Measurements from ENCODE around the gene SRPK3.
"Not testable (repeated sequence)": the region's sequence is repeated elsewhere in the genome, so short reads cannot be mapped to it uniquely, and the experiment has no call there.

SRPK3 gene, protein sequence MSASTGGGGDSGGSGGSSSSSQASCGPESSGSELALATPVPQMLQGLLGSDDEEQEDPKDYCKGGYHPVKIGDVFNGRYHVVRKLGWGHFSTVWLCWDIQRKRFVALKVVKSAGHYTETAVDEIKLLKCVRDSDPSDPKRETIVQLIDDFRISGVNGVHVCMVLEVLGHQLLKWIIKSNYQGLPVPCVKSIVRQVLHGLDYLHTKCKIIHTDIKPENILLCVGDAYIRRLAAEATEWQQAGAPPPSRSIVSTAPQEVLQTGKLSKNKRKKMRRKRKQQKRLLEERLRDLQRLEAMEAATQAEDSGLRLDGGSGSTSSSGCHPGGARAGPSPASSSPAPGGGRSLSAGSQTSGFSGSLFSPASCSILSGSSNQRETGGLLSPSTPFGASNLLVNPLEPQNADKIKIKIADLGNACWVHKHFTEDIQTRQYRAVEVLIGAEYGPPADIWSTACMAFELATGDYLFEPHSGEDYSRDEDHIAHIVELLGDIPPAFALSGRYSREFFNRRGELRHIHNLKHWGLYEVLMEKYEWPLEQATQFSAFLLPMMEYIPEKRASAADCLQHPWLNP

DNA sequence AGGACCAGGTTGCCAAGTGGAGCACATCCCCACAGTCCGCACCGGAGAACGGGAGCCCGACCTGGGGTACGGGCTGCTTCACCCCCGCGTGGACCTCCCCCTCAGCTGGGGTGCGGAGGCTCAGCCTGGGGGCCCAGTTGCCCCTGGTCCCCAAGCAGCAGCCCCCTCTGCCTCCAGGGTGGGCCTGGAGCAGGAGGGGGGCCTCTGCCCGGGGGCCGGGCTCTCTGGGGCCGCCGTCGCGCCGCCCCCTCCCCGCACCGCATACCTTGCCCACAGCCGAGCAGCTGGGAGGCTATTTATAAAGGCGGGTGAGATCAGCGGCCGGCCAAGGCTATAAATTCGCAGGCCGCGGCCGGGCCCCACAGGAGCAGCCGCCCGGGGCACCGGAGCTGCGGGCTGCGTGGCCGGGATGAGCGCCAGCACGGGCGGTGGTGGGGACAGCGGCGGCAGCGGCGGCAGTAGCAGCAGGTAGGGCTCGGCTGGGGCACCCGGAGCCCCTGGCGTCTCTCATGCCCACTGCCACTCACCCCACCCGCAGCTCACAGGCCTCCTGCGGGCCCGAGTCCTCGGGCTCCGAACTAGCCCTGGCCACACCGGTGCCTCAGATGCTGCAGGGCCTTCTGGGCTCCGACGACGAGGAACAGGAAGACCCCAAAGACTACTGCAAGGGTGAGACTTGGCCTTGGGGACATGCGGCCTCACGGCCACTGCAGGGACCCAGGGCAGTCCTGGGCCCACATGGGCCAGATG lies at the start of gene SRPK3:
Gene SRPK3 (plus strand): TSS at position 364 of the 750 bp plus-strand sequence. CDS start 46 bp downstream, at position 410.
- DNase-seq (ENCODE audit: low read depth in 2 of 2): no peak

DNA sequence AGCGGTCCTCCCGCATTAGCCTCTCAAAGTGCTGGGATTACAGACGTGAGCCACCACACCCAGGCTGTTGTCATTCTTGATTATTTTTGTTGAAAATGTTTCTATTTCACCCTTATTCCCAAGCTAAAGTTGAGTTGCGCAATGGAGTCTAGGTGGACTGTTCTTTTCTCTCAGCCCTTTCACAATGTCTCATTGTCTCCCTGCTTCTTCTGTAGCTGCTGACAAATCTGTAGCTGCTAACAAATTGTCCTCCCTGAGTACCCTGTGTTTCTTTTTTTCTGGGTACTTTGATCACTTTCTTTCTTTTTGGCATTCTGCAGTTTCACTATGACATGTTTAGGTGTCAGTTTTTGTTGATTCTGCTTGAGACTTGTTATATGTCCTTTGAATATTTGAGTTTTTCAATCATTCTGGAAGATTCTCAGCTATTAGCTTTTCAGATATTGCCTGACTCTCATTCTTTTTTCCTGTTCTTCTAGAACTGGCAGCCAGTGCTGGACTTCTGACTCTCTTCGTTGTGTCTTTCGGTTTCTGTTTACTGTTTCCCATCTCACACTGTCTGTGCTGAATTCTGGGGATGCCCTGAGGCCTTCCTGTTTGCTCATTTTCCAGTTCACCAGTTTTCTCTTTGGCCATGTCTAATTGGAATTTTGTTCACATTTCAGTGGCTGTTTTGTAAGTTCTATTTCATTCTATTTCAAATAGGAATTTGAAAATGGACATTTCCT lies 49.6 kb upstream of the SRPK3 start:
- no peak for DNase-seq (ENCODE audit: low read depth in 2 of 2)

DNA sequence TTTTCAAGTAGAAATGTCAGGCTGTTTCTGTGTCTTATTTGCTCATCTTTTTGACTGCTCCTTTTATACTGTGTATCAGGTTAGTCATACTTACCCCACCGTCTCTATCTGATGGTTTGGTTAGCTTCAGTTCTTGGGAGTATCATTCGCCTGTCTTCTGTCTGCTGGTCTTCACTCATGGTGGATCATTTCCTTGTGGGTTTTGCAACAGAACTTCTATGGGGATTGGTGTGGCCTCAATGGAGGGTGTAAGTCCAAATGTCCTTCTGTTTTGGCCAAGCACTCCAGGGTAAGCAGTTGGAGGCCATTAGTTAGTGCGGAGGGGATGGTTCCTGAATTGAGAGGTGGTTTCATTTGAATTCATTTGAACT lies 49.0 kb upstream of the SRPK3 start:
- no peak for DNase-seq (ENCODE audit: low read depth in 2 of 2)

DNA sequence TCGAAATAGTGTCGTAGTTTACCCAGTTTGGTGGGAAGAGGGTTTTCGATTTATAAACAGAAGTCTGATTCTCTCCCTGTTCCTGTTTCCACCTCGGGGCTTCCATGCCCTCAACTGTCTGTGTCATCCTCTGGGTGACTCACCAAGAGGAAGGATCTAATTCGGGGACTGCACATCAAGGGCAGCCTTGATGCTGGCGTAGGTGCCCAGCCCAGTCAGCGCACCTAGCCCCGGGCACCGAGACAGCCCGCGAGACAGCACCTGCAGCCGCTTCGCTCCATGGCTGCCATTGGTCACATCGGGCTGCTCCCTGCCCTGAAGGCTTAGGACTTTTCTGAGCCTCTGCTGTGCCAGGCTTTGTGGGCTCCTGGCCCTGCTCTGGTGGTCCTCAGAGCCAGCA lies 48.4 kb upstream of the SRPK3 start:
- no peak for DNase-seq (ENCODE audit: low read depth in 2 of 2)

DNA sequence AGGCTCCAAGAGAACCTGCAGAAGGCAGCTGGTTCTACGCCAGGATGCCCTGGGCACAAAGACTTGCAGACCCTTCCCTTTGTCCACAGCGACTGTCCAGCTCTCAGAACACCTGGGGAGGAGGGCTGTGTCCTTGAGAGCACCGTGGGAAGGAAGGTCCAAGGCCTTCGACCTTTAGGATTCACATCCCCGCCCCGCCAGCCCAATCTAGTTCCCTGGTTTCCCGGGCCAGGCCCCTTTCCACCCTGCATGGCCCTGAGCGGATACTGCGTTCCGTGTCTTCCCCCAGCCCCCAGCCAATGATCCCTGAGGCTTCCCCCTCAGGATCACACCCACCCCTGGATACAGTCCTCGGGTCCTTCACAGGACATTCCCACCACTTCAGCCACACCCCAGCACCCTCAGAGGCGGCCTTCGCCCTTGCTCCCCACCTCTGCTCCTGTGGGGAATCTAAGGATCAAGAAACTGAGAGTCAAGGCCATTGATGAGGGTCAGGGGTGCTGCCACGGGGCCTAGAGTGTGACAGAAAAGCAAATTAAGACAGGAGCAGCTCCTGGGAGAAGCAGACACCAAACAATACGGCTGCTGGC lies 47.1 kb upstream of the SRPK3 start:
- DNase-seq (ENCODE audit: low read depth in 2 of 2): no peak

DNA sequence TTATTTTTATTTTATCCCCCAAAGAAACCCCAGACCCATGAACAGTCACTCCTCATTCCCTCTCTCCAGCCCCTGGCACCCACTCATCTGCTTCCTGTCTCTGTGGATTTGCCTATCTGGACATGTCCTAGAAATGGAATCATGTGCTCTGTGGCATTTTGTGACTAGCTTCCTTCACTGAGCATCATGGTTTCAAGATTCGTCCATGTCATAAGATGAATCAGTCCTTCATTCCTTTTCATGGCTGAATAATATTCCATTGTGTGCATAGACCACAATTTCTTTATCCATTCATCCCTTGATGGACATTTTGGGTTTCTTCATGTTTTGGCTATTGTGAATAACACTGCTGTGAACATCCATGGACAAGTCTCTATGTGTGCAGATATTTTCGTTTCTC lies 46.0 kb upstream of the SRPK3 start:
- no peak for DNase-seq (ENCODE audit: low read depth in 2 of 2)

DNA sequence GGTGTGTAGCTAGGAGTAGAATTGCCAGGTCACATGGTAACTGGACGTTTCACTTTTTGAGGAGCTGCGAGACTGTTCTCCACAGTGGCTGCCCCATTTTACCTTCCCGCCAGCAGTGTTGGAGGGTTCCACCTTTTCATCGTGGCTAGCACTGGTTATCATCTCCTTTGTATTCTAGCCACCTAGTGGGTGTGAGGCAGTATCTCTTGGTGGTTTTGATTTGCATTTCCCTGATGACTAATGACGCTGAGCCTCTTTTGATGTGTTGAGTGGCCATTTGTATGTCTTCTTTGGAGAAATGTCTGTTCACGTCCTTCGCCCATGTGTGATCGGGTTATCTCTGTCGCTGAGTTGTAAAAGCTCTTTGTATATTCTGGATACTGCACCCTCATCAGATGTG lies 45.6 kb upstream of the SRPK3 start:
- DNase-seq (ENCODE audit: low read depth in 2 of 2): no peak

DNA sequence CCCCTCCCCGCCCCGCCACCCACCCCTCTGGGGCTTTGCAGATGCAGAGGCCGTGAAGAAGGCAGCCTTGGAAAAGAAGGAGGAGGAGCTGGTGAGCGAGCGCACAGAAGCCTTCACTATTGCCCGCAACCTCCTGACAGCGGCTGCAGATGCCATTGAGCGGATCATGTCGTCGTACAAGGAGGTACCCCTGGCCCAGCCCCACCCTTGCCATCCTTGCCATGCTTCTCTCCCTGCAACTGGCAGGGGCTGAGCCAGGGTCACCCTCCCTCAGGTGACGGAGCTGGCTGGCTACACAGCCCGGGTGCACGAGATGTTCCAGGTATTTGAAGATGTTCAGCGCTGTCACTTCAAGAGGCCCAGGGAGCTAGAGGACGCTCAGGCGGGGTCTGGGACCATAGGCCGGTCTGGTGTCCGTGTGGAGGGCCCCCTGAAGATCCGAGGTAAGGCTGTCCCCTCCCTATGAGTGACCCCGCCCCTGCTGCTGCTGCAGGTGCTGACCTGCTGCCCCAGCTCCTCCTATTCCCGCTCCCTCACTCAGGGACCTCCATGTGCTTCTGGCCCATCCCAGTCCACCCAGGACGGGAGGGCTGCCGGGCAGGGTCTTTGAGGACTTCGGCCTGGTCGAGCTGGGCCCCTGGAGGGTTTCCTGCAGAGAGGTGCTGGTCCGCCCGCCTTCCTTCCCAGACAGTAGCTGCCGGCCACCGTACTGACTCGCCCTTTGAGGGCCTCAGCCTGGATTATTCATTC lies 44.6 kb upstream of the SRPK3 start:
- DNase-seq (ENCODE audit: low read depth in 2 of 2): no peak

DNA sequence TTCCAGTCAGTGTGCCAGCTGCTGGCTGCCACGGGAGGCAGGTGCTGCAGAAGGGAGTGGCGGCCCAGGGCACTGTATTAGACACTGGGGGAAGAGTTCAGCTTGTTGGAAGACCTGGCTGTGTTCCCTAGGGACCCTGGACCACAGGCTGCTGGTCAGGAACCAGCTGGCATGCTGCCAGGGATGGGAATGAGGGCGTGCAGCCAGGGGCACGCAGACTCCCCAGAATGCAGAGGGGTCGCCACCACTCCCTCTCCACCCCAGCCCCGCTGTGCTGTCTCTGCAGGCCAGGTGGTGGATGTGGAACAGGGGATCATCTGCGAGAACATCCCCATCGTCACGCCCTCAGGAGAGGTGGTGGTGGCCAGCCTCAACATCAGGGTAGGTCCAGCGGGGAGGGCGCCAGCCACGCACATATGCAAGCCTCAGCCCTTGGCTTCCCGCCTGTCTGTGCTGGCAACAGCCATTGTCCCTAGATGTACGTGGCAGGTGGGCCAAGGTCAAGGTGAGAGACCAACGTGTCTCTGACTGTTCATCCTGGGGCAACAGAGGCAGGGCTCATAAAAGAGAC lies 43.9 kb upstream of the SRPK3 start:
- no peak for DNase-seq (ENCODE audit: low read depth in 2 of 2)

DNA sequence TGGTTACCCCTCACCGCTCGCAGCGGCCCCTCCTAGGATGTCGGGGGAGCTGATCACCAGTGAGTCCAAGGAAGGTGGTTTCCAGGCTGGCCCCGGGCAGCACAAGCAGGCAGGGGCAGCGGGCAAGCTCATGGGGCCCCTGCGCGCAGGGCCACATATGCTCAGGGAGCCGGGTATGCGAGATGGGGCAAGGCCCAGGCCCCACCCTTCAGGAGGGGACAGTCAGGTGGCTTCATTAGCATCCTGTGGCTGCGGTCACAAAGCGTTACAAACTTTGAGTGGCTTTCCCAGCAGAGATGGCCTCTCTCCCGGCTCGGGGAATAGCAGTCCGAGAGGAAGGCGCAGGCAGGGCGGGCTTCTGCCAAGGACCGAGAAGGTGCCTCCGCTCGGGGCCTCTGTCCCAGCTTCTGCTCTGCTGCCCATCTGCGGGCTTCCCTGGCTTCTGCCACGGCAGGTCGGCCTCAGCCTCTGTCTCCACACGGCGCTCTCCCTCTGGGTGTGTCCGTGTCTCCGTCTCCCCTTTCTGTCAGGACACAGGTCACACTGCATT lies 42.7 kb upstream of the SRPK3 start:
- no peak for DNase-seq (ENCODE audit: low read depth in 2 of 2)

DNA sequence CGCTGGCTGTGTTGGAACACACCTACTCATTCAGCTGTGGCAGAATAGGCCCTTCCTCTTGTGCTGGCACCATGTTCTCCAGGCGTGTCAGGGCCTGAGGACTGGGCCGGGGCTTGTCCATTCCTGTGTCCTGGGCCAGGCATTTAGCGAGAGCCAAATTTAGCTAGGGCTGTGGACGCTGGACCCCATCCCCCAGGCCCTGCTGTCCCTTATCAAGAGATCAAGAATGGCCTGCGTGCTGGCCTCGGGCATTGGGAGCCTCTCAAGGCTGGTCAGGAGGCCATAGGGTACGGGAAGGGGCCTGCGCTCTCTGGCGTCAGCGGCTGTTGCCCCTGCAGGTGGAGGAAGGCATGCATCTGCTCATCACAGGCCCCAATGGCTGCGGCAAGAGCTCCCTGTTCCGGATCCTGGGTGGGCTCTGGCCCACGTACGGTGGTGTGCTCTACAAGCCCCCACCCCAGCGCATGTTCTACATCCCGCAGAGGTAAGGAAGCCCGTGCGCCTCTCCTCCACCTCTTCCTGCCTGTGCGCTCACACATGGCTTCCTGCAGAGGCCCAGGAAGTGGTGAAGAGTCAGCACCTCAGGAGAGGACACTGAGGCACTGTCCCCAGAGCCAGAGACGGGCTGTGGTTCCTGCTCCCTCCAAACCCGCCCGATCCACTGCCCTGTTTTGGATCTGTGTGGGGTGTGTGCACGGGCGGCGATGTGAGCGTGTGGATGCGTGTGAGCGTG lies 40.9 kb upstream of the SRPK3 start:
- no peak for DNase-seq (ENCODE audit: low read depth in 2 of 2)

DNA sequence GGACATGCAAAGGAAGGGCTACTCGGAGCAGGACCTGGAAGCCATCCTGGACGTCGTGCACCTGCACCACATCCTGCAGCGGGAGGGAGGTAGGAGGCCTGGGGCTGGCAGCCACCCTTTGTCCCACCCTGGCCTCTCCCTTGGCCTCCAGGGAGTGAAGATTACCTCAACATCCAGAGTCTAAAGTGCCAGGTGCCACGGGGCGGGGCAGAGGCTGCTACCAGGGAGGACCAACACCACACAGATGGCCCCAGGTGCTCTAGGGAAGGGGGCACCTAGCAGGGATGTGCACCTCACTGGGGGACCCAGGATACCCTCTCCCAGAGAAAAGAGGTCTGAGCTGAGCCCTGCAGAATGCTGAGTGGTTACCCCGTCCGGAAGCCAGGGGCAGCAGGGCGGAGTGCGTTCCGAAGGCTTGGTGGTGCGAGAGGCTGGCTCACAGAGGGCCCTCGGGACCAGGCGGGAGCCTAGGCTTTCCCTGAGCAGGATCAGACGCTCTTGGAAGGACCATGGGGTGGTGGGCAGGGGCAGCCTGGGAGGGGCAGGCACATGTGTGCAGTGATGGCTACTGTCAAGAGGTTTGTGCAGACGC lies 40.1 kb upstream of the SRPK3 start:
- DNase-seq (ENCODE audit: low read depth in 2 of 2): no peak

DNA sequence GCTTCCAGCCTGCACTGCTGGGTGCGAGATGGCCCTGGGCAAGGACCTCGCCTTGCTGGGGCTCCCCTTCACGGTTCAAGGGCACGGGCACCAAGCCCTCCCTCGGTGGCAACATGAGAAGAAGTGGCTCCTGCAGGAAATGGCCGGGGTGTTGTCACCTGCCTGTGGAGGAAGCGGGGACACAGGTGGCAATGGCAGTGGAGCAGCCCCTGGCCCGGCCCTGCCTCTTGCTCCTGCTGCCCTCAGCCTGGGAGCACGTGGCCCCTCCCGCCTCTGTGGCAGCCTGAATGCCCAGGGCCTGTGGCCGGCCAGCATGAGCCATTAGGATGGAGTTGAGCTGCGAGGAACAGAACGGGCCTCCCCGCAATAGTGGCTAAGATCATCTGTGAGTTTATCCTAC lies 39.4 kb upstream of the SRPK3 start:
- DNase-seq (ENCODE audit: low read depth in 2 of 2): no peak

DNA sequence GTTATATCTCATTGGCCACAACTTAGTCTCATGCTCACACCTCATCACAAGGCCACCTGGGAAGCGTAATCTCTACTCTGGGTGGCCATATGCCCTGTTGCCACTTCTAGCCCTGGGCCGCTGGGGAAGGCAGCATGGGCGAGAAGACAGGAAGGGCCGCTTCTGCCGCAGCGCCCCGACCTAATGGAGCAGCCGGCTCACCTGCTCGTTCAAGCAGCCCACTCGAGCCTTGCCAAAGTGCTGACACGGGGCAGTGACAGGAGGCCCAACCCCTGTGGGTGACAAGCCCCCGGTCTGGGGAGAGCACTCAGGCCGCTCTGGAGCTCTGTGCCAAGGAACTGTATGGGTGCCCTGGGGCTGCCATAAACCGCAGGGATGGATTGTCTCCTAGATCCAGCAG lies 38.7 kb upstream of the SRPK3 start:
- not testable (repeated sequence) for DNase-seq (ENCODE audit: low read depth in 2 of 2)

DNA sequence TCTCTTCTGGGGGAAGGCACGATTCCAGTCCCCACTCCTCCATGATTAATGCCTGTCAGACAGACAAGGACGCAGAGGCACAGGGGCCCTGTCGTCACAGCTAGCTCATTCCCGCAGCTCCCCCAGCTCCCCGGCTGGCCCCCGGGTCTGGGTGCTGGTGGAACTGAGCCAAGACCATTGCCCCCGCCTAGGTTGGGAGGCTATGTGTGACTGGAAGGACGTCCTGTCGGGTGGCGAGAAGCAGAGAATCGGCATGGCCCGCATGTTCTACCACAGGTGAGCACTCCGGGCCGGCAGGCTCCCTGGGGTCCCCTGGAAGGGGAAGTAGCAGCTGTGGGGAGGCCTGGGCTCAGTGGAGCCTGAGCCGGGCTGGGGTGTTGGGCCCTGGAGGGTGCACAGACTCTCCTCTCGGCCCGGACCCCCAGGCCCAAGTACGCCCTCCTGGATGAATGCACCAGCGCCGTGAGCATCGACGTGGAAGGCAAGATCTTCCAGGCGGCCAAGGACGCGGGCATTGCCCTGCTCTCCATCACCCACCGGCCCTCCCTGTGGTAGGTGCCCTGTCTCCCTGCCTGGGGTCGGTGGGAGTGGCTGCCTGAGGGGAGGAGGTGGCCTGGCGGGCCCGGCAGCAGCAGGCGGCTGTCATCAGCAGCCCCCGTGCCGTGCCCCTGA lies 37.9 kb upstream of the SRPK3 start:
- DNase-seq (ENCODE audit: low read depth in 2 of 2): not testable (repeated sequence)

DNA sequence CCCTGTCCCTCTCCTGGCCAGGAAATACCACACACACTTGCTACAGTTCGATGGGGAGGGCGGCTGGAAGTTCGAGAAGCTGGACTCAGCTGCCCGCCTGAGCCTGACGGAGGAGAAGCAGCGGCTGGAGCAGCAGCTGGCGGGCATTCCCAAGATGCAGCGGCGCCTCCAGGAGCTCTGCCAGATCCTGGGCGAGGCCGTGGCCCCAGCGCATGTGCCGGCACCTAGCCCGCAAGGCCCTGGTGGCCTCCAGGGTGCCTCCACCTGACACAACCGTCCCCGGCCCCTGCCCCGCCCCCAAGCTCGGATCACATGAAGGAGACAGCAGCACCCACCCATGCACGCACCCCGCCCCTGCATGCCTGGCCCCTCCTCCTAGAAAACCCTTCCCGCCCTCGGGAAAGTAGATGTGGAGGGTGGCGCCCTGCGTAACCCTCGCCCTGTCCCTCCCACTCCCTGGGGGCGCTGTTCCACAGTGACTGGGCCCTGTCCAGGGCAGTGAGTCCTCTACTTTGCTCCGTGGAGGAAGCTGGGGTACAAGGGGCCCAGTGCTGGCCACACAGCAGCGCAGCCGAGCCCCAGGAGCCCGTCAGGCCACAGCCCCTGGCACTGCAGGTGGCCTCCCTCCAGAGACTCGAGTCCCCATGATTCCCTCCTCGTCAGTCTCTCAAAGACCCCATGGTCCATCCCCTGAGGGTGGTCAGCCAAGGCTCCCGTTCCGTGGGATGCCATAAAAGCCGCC lies 37.2 kb upstream of the SRPK3 start:
- DNase-seq (ENCODE audit: low read depth in 2 of 2): not testable (repeated sequence)

DNA sequence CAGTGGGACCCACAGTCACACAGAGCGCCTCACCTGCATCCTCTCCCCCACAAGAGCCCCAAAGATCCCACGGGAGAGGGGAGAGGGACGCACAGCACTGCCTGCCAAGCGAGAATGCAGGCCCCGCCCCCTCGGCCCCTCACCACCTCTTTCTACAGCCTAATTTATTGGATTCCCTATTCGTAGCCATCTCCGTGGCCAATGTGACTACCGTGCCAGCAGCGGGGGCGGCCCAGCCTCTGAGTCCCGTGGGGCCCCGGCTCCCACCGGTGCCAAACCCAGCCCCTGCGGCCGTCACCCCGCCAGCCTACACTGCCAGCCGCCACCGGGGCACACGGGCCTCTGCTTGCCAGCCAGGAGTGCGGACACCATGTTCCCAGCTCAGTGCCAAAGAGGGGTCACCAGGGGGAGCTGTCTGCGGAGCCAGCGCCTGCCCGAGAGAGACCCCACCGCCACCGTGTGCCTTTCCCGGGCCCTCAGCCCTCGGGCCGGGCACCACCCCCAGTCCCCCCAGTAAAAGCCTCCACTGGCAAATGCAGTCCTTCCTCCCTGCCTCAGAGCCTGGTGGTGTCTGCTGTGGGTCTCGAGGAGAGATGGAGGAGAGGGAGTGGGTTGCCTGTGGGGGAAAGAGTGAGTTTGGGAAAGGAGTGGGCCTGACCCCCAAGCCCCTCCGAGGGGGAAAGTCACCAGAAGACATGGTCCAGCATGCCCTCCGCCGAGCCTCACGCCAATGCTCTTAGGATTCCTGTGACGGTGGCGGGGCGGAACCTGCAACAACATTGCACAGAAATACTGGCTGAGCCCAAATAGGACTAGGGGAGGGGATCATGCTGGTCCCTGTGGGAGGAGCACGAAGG lies 36.4 kb upstream of the SRPK3 start:
- DNase-seq (ENCODE audit: low read depth in 2 of 2): no peak
